Cardiac ventricle fibroblast (primary cell): Measurements from ENCODE around the gene TNF. TPM values are rescaled to one million over a fixed set of nuclear protein-coding genes. Genes with fewer than 3 reads are reported as not detected.

Experiments used
- total RNA-seq: library from RNA; depleted of rRNA; stranded (reverse); fragments of >200 nt; gene quantifications from 2 replicates; pipeline ENCODE4 v1.2.3, GENCODE V29; 2015

Gene TNF
- total RNA-seq, result not detected in 2 replicates

DNA sequence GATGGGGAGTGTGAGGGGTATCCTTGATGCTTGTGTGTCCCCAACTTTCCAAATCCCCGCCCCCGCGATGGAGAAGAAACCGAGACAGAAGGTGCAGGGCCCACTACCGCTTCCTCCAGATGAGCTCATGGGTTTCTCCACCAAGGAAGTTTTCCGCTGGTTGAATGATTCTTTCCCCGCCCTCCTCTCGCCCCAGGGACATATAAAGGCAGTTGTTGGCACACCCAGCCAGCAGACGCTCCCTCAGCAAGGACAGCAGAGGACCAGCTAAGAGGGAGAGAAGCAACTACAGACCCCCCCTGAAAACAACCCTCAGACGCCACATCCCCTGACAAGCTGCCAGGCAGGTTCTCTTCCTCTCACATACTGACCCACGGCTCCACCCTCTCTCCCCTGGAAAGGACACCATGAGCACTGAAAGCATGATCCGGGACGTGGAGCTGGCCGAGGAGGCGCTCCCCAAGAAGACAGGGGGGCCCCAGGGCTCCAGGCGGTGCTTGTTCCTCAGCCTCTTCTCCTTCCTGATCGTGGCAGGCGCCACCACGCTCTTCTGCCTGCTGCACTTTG, at the start of gene TNF:
Gene TNF, plus strand, starts transcription at position 231 of the 567 bp plus-strand sequence. Its CDS starts 177 bp downstream, at position 408.

DNA sequence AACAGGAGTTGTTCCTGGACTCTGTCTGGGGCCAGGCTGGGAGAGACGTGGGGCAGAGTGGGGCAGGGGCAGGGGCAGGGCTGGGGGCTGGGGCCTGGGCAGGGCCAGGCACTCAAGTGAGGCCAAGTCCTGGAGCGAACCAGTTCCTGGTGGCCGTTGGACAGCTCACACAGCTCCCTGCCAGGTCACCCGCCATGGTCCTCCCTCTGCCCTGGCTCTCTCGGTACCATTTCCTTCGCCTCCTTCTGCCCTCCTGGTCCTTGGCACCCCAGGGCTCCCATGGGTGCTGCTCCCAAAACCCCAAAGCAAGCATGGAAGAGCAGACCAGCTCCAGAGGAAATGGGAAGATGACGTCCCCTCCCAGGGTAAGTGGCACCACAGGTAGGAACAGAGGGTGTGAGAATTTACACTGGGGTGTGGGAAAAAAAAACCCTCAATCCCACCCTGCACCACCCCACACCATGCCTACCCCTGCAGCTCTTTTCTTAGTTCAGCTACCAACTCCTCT, 46.5 kb upstream of the TNF start, which contains the start of gene MCCD1:
Gene MCCD1, plus strand, starts transcription at position 142 of the 508 bp plus-strand sequence. Its CDS starts 53 bp downstream, at position 195.

GRCh38 chr6:31541658-31542521, 33.5 kb upstream of the TNF start, which contains the start of gene DDX39B:
DDX39B (minus strand) TSS chr6:31542003; CDS start chr6:31540532, 1,471 bp downstream.

DNA sequence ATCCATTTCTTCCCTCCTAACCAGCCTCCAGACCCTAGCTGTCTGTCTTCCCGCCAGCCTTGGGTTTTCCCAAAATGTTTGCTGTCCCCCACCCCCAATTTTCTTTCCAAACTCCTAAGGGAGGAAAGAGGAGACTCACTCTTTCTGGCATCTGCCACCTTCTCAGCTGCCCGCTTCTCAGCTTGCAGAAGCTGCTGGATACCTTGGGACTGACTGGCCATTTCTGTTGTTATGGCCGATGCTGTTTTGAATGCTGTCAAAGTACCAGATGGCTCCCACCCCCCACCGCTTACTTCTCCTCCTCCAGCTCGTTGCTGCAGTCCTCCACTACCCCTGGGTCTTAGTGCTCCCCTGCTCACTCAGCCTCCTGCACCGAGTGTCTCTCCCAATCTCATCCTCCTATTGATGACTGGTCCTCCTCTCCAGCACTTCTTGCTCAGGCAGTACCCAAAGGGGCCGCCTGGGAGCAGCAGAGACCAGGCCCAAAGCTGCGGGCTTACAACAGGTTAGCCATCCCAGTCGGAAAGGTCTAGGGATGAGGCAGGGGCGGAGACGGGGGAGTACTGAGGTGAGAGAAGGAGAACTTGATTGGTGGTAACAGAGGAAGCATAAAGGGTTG, 28.9 kb upstream of the TNF start, which contains the start of gene ATP6V1G2:
Gene ATP6V1G2, minus strand, starts transcription at position 270 of the 619 bp plus-strand sequence. Its CDS starts 49 bp downstream, at position 221.

DNA sequence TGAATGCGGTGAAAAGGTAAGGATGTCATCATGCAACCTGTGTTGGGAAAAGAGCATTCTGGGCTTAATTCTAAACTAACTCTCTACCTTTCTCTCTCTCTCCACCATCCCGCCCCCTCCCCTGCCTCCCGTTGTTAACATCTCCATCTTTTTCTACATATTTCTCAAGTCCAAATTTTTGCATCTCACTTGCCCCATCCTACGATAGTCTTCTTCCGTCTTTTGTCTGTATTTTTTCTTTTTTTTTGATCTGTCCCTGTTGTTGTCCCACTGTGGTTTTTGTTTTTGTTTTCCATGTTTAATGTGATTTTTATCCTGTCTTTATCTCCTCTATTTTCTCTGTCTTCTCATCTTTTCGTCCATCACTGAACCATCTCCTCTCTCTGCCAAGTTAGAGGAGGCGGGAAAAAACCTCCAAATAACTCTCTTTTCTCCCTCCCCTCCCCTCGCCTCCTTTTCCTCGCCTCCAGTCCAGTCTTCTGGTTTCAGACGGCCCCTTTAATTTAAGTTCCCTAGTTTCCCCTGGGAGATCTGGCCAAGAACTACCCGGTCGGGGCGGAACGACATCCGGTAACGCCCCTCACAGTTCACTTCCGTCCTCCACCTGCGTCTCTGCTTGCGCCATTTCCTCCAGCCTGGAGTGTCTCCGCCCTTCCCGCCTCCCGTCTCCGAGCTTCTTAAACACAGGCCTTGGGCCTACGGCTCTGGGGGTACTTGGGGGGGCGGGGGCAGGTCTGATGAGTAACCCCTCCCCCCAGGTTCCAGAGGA, 28.2 kb upstream of the TNF start, which contains the start of gene NFKBIL1:
Gene NFKBIL1, plus strand, starts transcription at position 651 of the 769 bp plus-strand sequence. Its CDS starts 87 bp downstream, at position 738.

GRCh38 chr6:31572041-31572911, 3.1 kb upstream of the TNF start, which contains the start of gene LTA:
LTA (plus strand) TSS chr6:31572289; CDS start chr6:31572743, 454 bp downstream.

DNA sequence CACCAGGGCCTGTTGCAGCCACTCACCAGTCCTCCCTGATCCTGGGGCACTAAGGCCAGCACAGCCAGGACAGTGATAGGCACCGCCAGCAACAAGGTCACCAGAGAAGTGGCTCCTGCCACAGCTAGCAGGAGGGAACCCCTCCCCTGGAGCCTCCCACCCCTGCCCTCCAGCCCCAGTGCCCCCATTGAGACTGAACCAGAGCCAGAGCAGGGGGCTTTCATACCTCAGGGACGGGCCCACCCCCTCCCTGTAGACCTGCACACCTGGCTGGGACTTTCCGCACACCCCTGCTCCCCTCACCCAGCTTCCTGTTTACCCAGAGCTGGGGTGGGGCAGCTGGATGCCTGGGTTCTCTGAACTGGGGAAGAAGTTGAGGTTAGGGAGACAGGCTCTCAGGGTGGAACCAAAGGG, 6.9 kb downstream of the TNF start, which contains the start of gene LTB:
Gene LTB, minus strand, starts transcription at position 195 of the 414 bp plus-strand sequence. Its CDS starts 7 bp downstream, at position 188.

GRCh38 chr6:31586008-31586407, 10.6 kb downstream of the TNF start, which contains the start of gene LST1:
LST1 (plus strand) TSS chr6:31586277; CDS start chr6:31587300, 1,023 bp downstream.

DNA sequence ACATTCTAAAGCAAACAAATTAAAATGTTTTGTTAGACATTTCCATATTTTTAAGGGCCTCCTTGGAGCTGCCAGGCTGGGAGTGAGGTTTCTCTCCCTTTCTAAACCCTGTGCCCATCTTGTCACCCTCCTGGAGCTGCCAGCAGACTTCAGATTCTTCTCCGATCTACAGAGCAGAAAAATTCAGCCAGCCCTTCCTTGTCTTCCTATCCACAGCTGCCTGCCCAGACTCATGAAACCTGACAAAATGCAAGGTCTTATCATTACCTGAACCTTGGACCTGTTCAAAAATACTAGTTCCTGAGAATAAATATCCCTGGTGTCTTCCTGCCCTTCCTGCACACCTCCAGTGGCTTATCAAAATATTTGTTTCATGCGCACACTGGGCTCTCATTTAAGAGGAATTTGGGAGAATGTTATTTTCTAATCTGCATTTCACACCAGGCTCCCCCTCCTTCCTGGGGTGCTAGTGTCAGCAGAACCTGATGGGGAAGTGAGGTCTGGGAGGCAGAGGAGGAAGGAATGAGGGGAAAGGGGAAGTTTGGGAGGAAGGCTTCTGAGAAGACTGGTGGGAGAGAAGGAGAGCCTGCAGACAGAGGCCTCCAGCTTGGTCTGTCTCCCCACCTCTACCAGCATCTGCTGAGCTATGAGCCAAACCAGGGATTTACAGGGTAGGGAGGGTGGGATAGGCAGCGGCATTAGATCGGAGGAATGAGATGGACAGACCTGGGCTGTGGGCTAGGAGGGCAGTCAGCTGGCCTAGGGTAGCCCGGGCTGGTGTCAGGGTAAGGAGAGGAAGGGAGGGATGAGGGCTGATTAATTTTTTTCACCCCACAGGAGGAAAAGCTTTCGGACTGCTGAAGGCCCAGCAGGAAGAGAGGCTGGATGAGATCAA, 39.6 kb downstream of the TNF start, which contains the start of gene AIF1:
Gene AIF1, plus strand, starts transcription at position 551 of the 895 bp plus-strand sequence. Its CDS starts 96 bp downstream, at position 647.

DNA sequence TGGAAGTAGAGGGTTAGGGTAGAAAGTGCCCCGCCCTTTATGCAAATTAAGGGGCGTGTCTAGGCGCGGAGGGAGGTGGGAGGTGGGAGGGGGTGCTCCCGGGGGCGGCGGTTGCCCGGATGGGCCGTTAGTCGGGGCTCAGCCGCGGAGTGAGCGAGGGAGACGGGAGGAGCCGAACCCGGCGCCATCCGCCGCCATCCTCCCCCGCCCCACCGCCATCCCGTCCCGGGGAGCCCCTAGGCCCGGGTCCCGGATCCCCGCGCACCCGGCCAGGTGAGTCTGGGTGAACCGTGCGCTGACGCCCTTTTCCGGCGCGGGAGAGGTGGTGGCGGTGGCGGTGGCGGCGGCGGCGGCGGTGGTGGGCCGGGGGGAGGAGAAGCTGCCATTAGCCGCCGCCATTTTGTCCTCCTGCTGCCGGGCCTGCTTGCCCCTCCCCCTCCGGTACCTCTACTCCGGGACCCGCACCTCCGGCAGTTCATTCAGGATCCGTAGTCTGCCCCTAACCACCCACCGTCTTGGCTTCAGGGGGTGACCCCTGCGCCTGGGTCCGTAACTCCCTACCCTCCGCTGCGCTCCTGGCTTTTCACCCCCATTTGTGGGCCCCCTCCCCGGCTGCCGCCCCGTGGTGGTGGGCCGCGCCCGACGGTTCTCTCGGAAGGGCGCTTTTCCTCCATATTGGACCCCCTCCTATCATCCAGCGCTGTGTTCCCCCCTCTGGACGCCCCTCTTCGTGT, 45.4 kb downstream of the TNF start, which contains the start of gene PRRC2A:
Gene PRRC2A, plus strand, starts transcription at position 130 of the 734 bp plus-strand sequence. CDS start 2,075 bp downstream, outside the sequence.

Other genes with a start within 250 kb of the TNF start
- gene HLA-B, start 218.4 kb upstream of the TNF start, total RNA-seq, result 231 and 468 TPM in 2 replicates
- 12.6 TPM in 2 replicates for gene MICA, start 172.0 kb upstream of the TNF start, total RNA-seq
- 2.2 and 5.1 TPM in 2 replicates for gene MICB, start 77.4 kb upstream of the TNF start, total RNA-seq
- gene MCCD1, start 46.6 kb upstream of the TNF start, total RNA-seq, result not detected in 2 replicates
- gene DDX39B, start 33.6 kb upstream of the TNF start, total RNA-seq, result 205 and 225 TPM in 2 replicates
- 0.25 and 2.1 TPM in 2 replicates for gene ATP6V1G2, start 29.0 kb upstream of the TNF start, total RNA-seq
- 21.5 and 21.6 TPM in 2 replicates for gene NFKBIL1, start 28.0 kb upstream of the TNF start, total RNA-seq
- gene LTA, start 3.3 kb upstream of the TNF start, total RNA-seq, result not detected in 2 replicates
- gene LTB, start 6.9 kb downstream of the TNF start, total RNA-seq, result not detected in 2 replicates
- not detected in 2 replicates for gene LST1, start 10.7 kb downstream of the TNF start, total RNA-seq
- not detected in 2 replicates for gene NCR3, start 17.4 kb downstream of the TNF start, total RNA-seq
- not detected in 2 replicates for gene AIF1, start 39.7 kb downstream of the TNF start, total RNA-seq
- gene PRRC2A, start 45.1 kb downstream of the TNF start, total RNA-seq, result 66.0 and 73.3 TPM in 2 replicates
- 169 and 177 TPM in 2 replicates for gene BAG6, start 77.1 kb downstream of the TNF start, total RNA-seq
- 2.0 and 2.3 TPM in 2 replicates for gene APOM, start 80.3 kb downstream of the TNF start, total RNA-seq
- 18.5 and 21.9 TPM in 2 replicates for gene C6orf47, start 85.2 kb downstream of the TNF start, total RNA-seq
- 21.4 and 23.7 TPM in 2 replicates for gene GPANK1, start 89.4 kb downstream of the TNF start, total RNA-seq
- gene CSNK2B, start 90.5 kb downstream of the TNF start, total RNA-seq, result 208 and 235 TPM in 2 replicates
- 0.44 and 0.50 TPM in 2 replicates for gene LY6G5B, start 94.4 kb downstream of the TNF start, total RNA-seq
- gene LY6G5C, start 105.5 kb downstream of the TNF start, total RNA-seq, result 0.34 TPM in 1 of 2 replicates, not detected in the other
- gene ABHD16A, start 127.8 kb downstream of the TNF start, total RNA-seq, result 19.1 and 24.3 TPM in 2 replicates
- not detected in 2 replicates for gene LY6G6F, start 131.3 kb downstream of the TNF start, total RNA-seq
- not detected in 2 replicates for gene LY6G6D, start 139.8 kb downstream of the TNF start, total RNA-seq
- gene LY6G6C, start 146.2 kb downstream of the TNF start, total RNA-seq, result not detected in 2 replicates
- gene MPIG6B, start 147.8 kb downstream of the TNF start, total RNA-seq, result 0.06 TPM in 1 of 2 replicates, not detected in the other
- 48.5 and 60.7 TPM in 2 replicates for gene DDAH2, start 153.7 kb downstream of the TNF start, total RNA-seq
- 293 and 305 TPM in 2 replicates for gene CLIC1, start 161.0 kb downstream of the TNF start, total RNA-seq
- gene MSH5, start 164.4 kb downstream of the TNF start, total RNA-seq, result 1.6 and 4.2 TPM in 2 replicates
- gene SAPCD1, start 187.1 kb downstream of the TNF start, total RNA-seq, result 0.44 and 0.50 TPM in 2 replicates
- gene VWA7, start 201.8 kb downstream of the TNF start, total RNA-seq, result 0.10 and 0.12 TPM in 2 replicates
- 54.7 and 63.3 TPM in 2 replicates for gene VARS1, start 220.2 kb downstream of the TNF start, total RNA-seq
- gene LSM2, start 231.4 kb downstream of the TNF start, total RNA-seq, result 36.0 and 38.2 TPM in 2 replicates
- 0.62 and 1.7 TPM in 2 replicates for gene HSPA1L, start 239.7 kb downstream of the TNF start, total RNA-seq
- 93.9 and 97.6 TPM in 2 replicates for gene HSPA1A, start 240.0 kb downstream of the TNF start, total RNA-seq